HepG2 (cell line): ENCODE data around the gene RARS2. TPM values are rescaled to one million over a fixed set of nuclear protein-coding genes. Genes with fewer than 3 reads are reported as not detected.
A peak's percentile ranks its signal among the peaks of the same experiment; 100 is the strongest.

Experiments
- ATAC-seq: fragments of 200-7000 bp; cut with Tn5 transposase; 3 replicates; pipeline ENCODE4 v1.9.1; 2020; ENCODE audit warnings: mild to moderate bottlenecking, moderate library complexity
- BruUV-seq: library from RNA; stranded (reverse); fragments of 400-500 nt; replicated peaks from 2 replicates; lab custom pipeline; 2021; lab: Mats Ljungman, UMichigan
- CTCF ChIA-PET: fragments of 300-600 bp; formaldehyde crosslinking; extraction: SDS; loops from one replicate; lab custom pipeline; 2021; ENCODE audit warnings: low total read pairs, inconsistent platforms, low intra/inter-chr PET ratio; lab: Yijun Ruan, JAX
- POLR2A ChIA-PET: fragments of 350-600 bp; sonication (Branson Sonifier 250); formaldehyde crosslinking; loops from one replicate; lab custom pipeline; 2020; ENCODE audit warnings: antibody characterized with exemption, inconsistent platforms; lab: Yijun Ruan, JAX
- DNase-seq: peaks from one replicate; pipeline ENCODE4 v3.0.0-alpha.2; 2015; ENCODE audit warnings: low spot score
- FAIRE-seq: peaks from 3 replicates; lab custom pipeline; 2011; peaks lifted over from hg19 to GRCh38; lab: Jason Lieb, UNC
- H2AFZ ChIP-seq: one replicate; pipeline ENCODE4 v1.6.1; 2011; ENCODE audit warnings: low read length, inconsistent platforms
- H3K27ac ChIP-seq: fragments of 300-600 bp; 3 replicates; pipeline ENCODE4 v1.8.0; 2011; ENCODE audit warnings: mixed run types, mild to moderate bottlenecking, mixed read lengths, low read length, inconsistent platforms; ENCODE audit not compliant: insufficient read depth; ENCODE audit errors: extremely low read length
- H3K27me3 ChIP-seq, 2 experiments: fragments of 200-600 bp in 1 of 2; 2 replicates in 1 of 2; 3 replicates in 1 of 2; pipeline versions ENCODE4 v1.6.0 to v1.8.0; 2011; ENCODE audit warnings: low read length in 2 of 2, mild to moderate bottlenecking in 2 of 2, moderate library complexity in 2 of 2, inconsistent platforms in 1 of 2; ENCODE audit not compliant: insufficient read depth in 2 of 2, control insufficient read depth in 1 of 2
- H3K36me3 ChIP-seq, 2 experiments: fragments of 200-600 bp in 1 of 2; replicated peaks in 1 of 2; 2 replicates in 1 of 2; 3 replicates in 1 of 2; pipeline versions ENCODE4 v1.5.1 to v1.8.0; 2011; ENCODE audit warnings: low read length in 2 of 2, inconsistent platforms in 1 of 2; ENCODE audit not compliant: insufficient read depth in 2 of 2, control insufficient read depth in 1 of 2
- H3K4me1 ChIP-seq: 2 replicates; pipeline ENCODE4 v1.5.1; 2012; ENCODE audit warnings: low read length, inconsistent platforms; ENCODE audit not compliant: insufficient read depth
- H3K4me2 ChIP-seq: 2 replicates; pipeline ENCODE4 v1.6.0; 2011; ENCODE audit warnings: low read depth, low read length, inconsistent platforms
- H3K4me3 ChIP-seq, 3 experiments: fragments of 200-600 bp in 1 of 3; sonication (generic), shearing (Covaris generic) in 1 of 3; replicated peaks in 1 of 3; 2 replicates each; pipeline ENCODE4 v1.5.1; 2011 to 2016; ENCODE audit warnings: low read length in 3 of 3, inconsistent platforms in 2 of 3, low read depth in 2 of 3, mild to moderate bottlenecking in 2 of 3, control low read depth in 1 of 3, mixed read lengths in 1 of 3; ENCODE audit not compliant: insufficient read depth in 1 of 3
- H3K79me2 ChIP-seq: one replicate; pipeline ENCODE4 v1.6.1; 2011; ENCODE audit warnings: low read length, inconsistent platforms; ENCODE audit not compliant: insufficient read depth
- H3K9ac ChIP-seq: 2 replicates; pipeline ENCODE4 v1.6.0; 2011; ENCODE audit warnings: mild to moderate bottlenecking, low read depth, low read length, inconsistent platforms; ENCODE audit not compliant: insufficient read depth
- H3K9me3 ChIP-seq: 2 replicates; pipeline ENCODE4 v1.5.1; 2012; ENCODE audit warnings: mild to moderate bottlenecking, low read length
- H4K20me1 ChIP-seq: 2 replicates; pipeline ENCODE4 v1.6.0; 2011; ENCODE audit warnings: inconsistent platforms, mild to moderate bottlenecking, low read length, moderate library complexity; ENCODE audit not compliant: insufficient read depth
- HHEX ChIP-seq: IDR thresholded peaks from 2 replicates; pipeline ENCODE4 v1.6.1; 2016; ENCODE audit warnings: control low read depth
- KAT2B ChIP-seq: fragments of 150-350 bp; IDR thresholded peaks from 2 replicates; pipeline ENCODE4 v1.6.1; 2014; ENCODE audit warnings: low read depth, low read length, borderline replicate concordance
- MNT ChIP-seq: fragments of 450-650 bp; IDR thresholded peaks from 2 replicates; pipeline ENCODE4 v1.6.1; 2016
- REST ChIP-seq, 2 experiments: IDR thresholded peaks; 2 replicates each; pipeline ENCODE4 v1.6.1; 2011 to 2012; ENCODE audit warnings: low read length in 2 of 2, borderline replicate concordance in 1 of 2, low read depth in 1 of 2, mild to moderate bottlenecking in 1 of 2, moderate library complexity in 1 of 2
- SPEN ChIP-seq: sonication (generic); formaldehyde crosslinking; IDR thresholded peaks from 2 replicates; pipeline ENCODE4 v1.5.1; 2020; ENCODE audit warnings: low read depth, mild to moderate bottlenecking, missing genetic modification reagents
- ZNF30 ChIP-seq: sonication (generic); formaldehyde crosslinking; IDR thresholded peaks from 2 replicates; pipeline ENCODE4 v1.5.0; 2020; ENCODE audit warnings: mild to moderate bottlenecking, missing genetic modification reagents
- WGBS: methylation state at CpG from one replicate; pipeline ENCODE4 v1.1.6; 2017; ENCODE audit warnings: low lambda C conversion rate; 5-methylcytosine and 5-hydroxymethylcytosine counted together
- in situ Hi-C: cut with HindIII; loops from 2 replicates; pipeline ENCODE4 v1.10.0; 2017; ENCODE audit warnings: low pct_unique_long_range_greater_than_20kb; ENCODE audit not compliant: extremely low pct_ligation_motif_present
- intact Hi-C: fragments of 100-400 bp; cut with micrococcal nuclease; formaldehyde crosslinking; loops from one replicate; pipeline ENCODE4 v1.10.0; 2022; ENCODE audit not compliant: unreplicated experiment
- polyA plus RNA-seq, 8 experiments: library from polyadenylated mRNA; depleted of rRNA in 3 of 8; stranded (reverse) in 7 of 8; unstranded in 1 of 8; fragments of >200 nt; fragmentation: Illumina TruSeq in 4 of 8; extraction: Trizol in 4 of 8; gene quantifications; 2 replicates each; pipeline versions ENCODE4 v1.2.1 to v1.2.3, GENCODE V29; 2011 to 2016; ENCODE audit warnings: low read depth in 4 of 8, missing spikeins in 1 of 8, mixed read lengths in 1 of 8; ENCODE audit not compliant: insufficient read depth in 1 of 8
- total RNA-seq, 5 experiments: library from RNA; depleted of rRNA; stranded (reverse); fragments of >200 nt; fragmentation: Illumina TruSeq; extraction: Trizol; gene quantifications; 2 replicates each; pipeline ENCODE4 v1.2.3, GENCODE V29; 2016; ENCODE audit warnings: low read depth in 1 of 5
- TF ChIP-seq, protein P1 (sequence below): sonication (generic); formaldehyde crosslinking; IDR thresholded peaks from 2 replicates; pipeline ENCODE4 v1.4.0; 2020; ENCODE audit warnings: missing genetic modification reagents, borderline replicate concordance
- TF ChIP-seq, protein P2 (sequence below): sonication (generic); formaldehyde crosslinking; IDR thresholded peaks from 2 replicates; pipeline ENCODE4 v1.4.0; 2020; ENCODE audit warnings: missing genetic modification reagents

RARS2 gene
- total and polyA plus RNA-seq, 2 of the 13 experiments (the other 11 are each of a cell fraction or from before 2014, with no cell fraction given): 23.4 to 80.1 TPM

GRCh38 chr6:87504441-87504840 is 85.3 kb downstream of the RARS2 start:
- WGBS: 97% methylated on average over 1 of the region's 1 CpG
- TF ChIP-seq REST (IDR thresholded peaks at IDR 0.05; ENCODE audit: borderline replicate concordance in 1 of 2, low read depth in 1 of 2, low read length in 2 of 2) (no peak), ZNF30 (CRISPR knock-in tag) (no peak), MNT (peak; percentile 89), KAT2B (no peak), HHEX (no peak), SPEN (CRISPR knock-in tag) (no peak)
- TF ChIP-seq, protein P1, sequence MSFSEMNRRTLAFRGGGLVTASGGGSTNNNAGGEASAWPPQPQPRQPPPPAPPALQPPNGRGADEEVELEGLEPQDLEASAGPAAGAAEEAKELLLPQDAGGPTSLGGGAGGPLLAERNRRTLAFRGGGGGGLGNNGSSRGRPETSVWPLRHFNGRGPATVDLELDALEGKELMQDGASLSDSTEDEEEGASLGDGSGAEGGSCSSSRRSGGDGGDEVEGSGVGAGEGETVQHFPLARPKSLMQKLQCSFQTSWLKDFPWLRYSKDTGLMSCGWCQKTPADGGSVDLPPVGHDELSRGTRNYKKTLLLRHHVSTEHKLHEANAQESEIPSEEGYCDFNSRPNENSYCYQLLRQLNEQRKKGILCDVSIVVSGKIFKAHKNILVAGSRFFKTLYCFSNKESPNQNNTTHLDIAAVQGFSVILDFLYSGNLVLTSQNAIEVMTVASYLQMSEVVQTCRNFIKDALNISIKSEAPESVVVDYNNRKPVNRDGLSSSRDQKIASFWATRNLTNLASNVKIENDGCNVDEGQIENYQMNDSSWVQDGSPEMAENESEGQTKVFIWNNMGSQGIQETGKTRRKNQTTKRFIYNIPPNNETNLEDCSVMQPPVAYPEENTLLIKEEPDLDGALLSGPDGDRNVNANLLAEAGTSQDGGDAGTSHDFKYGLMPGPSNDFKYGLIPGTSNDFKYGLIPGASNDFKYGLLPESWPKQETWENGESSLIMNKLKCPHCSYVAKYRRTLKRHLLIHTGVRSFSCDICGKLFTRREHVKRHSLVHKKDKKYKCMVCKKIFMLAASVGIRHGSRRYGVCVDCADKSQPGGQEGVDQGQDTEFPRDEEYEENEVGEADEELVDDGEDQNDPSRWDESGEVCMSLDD (CRISPR knock-in tag): no peak
- TF ChIP-seq, protein P2, sequence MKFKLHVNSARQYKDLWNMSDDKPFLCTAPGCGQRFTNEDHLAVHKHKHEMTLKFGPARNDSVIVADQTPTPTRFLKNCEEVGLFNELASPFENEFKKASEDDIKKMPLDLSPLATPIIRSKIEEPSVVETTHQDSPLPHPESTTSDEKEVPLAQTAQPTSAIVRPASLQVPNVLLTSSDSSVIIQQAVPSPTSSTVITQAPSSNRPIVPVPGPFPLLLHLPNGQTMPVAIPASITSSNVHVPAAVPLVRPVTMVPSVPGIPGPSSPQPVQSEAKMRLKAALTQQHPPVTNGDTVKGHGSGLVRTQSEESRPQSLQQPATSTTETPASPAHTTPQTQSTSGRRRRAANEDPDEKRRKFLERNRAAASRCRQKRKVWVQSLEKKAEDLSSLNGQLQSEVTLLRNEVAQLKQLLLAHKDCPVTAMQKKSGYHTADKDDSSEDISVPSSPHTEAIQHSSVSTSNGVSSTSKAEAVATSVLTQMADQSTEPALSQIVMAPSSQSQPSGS: no peak
- no TSS peak for BruUV-seq
- H3K36me3 ChIP-seq: peaks cover 0 to 25% of the 10 kb centered on the region in 2 experiments; a peak in 4 of 5 replicates
- peaks cover 19% of the 10 kb centered on the region for H3K4me1 ChIP-seq
- DNase-seq (no peak), ATAC-seq (no peak), FAIRE-seq (no peak)
- H3K27me3 ChIP-seq: no peaks in the 10 kb centered on the region
- H4K20me1 ChIP-seq: no peaks in the 10 kb centered on the region
- no peak overlapping the region for H3K9ac ChIP-seq
- in situ Hi-C loops (no loop called here), intact Hi-C loops (no loop called here)
- CTCF ChIA-PET: no interaction called here
- no peak overlapping the region for H3K27ac ChIP-seq
- H3K4me3 ChIP-seq: no peak overlapping the region
- no peak overlapping the region for H3K4me2 ChIP-seq
- POLR2A ChIA-PET: no interaction called here
- no peaks in the 10 kb centered on the region for H3K79me2 ChIP-seq
- no peak overlapping the region for H2AFZ ChIP-seq
- H3K9me3 ChIP-seq: no peaks in the 10 kb centered on the region
